Measurements from ENCODE around the gene ARMC6.

GRCh38 chr19:19010551-19010950 is 22.9 kb upstream of the ARMC6 start:
- TF ChIP-seq, protein P1, sequence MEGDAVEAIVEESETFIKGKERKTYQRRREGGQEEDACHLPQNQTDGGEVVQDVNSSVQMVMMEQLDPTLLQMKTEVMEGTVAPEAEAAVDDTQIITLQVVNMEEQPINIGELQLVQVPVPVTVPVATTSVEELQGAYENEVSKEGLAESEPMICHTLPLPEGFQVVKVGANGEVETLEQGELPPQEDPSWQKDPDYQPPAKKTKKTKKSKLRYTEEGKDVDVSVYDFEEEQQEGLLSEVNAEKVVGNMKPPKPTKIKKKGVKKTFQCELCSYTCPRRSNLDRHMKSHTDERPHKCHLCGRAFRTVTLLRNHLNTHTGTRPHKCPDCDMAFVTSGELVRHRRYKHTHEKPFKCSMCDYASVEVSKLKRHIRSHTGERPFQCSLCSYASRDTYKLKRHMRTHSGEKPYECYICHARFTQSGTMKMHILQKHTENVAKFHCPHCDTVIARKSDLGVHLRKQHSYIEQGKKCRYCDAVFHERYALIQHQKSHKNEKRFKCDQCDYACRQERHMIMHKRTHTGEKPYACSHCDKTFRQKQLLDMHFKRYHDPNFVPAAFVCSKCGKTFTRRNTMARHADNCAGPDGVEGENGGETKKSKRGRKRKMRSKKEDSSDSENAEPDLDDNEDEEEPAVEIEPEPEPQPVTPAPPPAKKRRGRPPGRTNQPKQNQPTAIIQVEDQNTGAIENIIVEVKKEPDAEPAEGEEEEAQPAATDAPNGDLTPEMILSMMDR (IDR thresholded peaks at IDR 0.05; ENCODE audit: borderline replicate concordance, extremely low read depth, low read length, poor library complexity, severe bottlenecking) = no peak
- no peak for TF ChIP-seq EZH2 (IDR thresholded peaks at IDR 0.05; ENCODE audit: borderline replicate concordance, low read depth, low read length, severe bottlenecking)

Data from DND-41 (cell line).